ENCODE measurements around the gene ZNF554. TPM values are rescaled to one million over a fixed set of nuclear protein-coding genes. Genes with fewer than 3 reads are reported as not detected.

ZNF554 gene
- total RNA-seq, 4 donors from 2014 or later = 2.4 to 7.0 (median 3.0) TPM

- no peak for TF ChIP-seq CTCF (IDR thresholded peaks at IDR 0.05; ENCODE audit: low read depth)
Measured at GRCh38 chr19:2811221-2811722, 8.4 kb upstream of the ZNF554 start.

- TF ChIP-seq CTCF (IDR thresholded peaks at IDR 0.05; ENCODE audit: low read depth) = no peak
Measured at GRCh38 chr19:2811735-2812413, 7.8 kb upstream of the ZNF554 start.

- no peak for TF ChIP-seq CTCF (IDR thresholded peaks at IDR 0.05; ENCODE audit: low read depth)
Measured at GRCh38 chr19:2812414-2813234, 7.0 kb upstream of the ZNF554 start.

- TF ChIP-seq CTCF (IDR thresholded peaks at IDR 0.05; ENCODE audit: low read depth) = no peak
Measured at GRCh38 chr19:2813235-2814160, 6.2 kb upstream of the ZNF554 start.

- TF ChIP-seq CTCF (IDR thresholded peaks at IDR 0.05; ENCODE audit: low read depth) = no peak
Measured at GRCh38 chr19:2814426-2814825, 5.2 kb upstream of the ZNF554 start.

- TF ChIP-seq CTCF (IDR thresholded peaks at IDR 0.05; ENCODE audit: low read depth) = no peak
Measured at GRCh38 chr19:2815191-2815614, 4.5 kb upstream of the ZNF554 start.

Measured in subcutaneous adipose tissue (tissue), 4 donors.